ENCODE results near the gene RUNX2.

The RUNX2 gene

DNA sequence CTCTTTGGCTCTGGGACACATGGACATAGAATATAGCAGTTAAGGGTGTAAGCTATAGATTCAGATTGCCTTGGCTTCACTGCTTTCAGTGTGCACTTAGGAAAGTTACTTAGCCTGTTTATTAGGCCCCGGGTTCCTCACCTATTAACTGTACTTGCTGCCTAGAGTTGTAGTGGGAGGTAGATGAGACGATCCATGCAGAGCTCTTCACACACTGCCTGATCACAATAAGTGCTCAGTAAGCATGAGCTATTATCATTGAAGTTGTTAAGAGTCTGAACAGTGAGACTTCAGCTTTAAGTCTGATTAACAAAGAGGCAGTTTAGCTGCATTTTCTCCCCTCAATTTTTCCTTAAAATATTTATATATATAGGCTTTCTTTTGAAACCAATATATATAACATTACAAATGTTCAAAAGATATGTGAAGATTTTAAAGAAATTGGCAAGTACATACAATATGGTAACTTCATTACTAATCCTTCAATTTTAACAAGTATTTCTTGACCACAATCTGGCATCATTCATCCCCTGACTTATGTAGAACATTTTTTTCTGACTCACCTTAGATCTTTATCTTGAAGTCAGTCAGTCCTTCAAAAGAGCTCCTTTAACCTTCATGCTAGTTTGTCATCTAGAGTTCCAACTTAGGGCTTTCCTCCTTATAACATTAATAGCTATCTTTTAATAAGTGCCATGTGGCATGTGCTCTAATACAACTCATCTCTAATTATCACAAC lies 70.1 kb downstream of the RUNX2 start:
- Mint-ChIP-seq H3K27ac (no peak overlapping the region), H3K36me3 (ENCODE audit: insufficient read depth) (peaks cover 3% of the 10 kb centered on the region), H3K27me3 (peaks cover 28 to 34% of the 10 kb centered on the region in 2 donors), H3K9me3 (no peaks in the 10 kb centered on the region), H3K4me1 (ENCODE audit: low read depth in 2 of 2) (no peaks in the 10 kb centered on the region), H3K4me3 (no peak overlapping the region)
- ATAC-seq (replicated peaks) (no peak), DNase-seq (no peak)

DNA sequence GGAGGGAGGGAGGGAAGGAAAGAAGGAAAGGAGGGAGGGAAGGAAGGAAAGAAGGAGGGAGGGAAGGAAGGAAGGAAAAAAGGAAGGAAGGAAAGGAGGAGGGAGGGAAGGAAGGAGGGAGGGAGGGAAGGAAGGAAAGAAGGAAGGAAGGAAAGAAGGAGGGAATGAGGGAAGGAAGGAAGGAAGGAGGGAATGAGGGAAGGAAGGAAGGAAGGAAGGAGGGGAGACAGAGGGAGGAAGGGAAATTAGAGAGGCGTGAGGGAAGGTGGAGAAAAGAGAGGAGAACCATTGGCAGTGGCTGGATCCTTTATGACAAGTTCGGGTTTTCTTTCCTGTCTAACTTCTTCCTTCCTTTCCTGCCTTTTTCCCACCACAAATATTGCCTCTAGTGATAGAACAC lies 71.9 kb downstream of the RUNX2 start:
- ATAC-seq (replicated peaks): no peak
- Mint-ChIP-seq H3K27ac (no peak overlapping the region), H3K9me3 (no peaks in the 10 kb centered on the region), H3K36me3 (ENCODE audit: insufficient read depth) (peaks cover 3% of the 10 kb centered on the region), H3K27me3 (peaks cover 33 to 39% of the 10 kb centered on the region in 2 donors), H3K4me3 (no peak overlapping the region), H3K4me1 (ENCODE audit: low read depth in 2 of 2) (no peaks in the 10 kb centered on the region)
- no peak for DNase-seq

DNA sequence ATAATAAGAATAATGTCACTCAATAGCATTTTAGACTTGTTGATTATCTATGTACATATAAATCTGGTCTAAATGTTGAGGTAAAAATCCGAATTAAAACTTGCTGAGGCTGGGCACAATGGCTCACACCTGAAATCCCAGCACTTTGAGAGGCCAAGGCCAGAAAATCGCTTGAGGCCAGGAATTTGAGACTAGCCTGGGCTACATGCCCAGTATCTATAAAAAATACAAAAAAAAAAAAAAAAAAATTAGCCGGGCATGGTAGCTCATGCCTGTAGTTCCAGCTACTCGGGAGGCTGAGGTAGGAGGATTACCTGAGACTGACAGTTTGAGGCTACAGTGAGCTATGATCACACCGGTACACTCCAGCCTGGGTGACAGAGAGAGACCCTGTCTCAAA lies 83.8 kb downstream of the RUNX2 start:
- H3K27me3 Mint-ChIP-seq: peaks cover 10 to 12% of the 10 kb centered on the region in 2 donors
- no peak overlapping the region for H3K27ac Mint-ChIP-seq
- H3K4me1 Mint-ChIP-seq (ENCODE audit: low read depth in 2 of 2): no peaks in the 10 kb centered on the region
- H3K36me3 Mint-ChIP-seq (ENCODE audit: insufficient read depth): no peaks in the 10 kb centered on the region
- no peak for ATAC-seq (replicated peaks)
- H3K9me3 Mint-ChIP-seq: no peaks in the 10 kb centered on the region
- DNase-seq: no peak
- H3K4me3 Mint-ChIP-seq: no peak overlapping the region

DNA sequence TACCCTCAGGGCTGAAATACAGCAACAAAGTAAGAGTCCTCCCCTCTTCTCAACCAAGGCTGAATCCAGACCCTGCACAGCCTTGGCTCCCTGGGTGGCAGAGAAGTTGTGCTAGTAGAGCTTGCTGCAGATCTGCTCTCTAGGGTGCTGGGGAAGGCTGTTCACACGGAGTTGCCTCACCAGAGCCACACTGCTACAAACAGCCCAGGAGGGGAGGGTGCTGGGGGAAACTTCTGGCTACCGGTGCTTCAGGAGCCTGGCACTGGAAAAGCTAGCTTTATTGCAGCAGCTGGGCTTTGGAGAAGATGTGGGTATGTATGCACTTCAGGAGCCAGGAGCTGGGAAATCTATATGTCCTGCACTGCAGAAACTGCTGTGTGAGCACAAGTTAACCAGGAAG lies 87.2 kb downstream of the RUNX2 start:
- H3K4me3 Mint-ChIP-seq: no peak overlapping the region
- no peak for ATAC-seq (replicated peaks)
- no peak for DNase-seq
- H3K36me3 Mint-ChIP-seq (ENCODE audit: insufficient read depth): peaks cover 4% of the 10 kb centered on the region
- H3K9me3 Mint-ChIP-seq: no peaks in the 10 kb centered on the region
- H3K27ac Mint-ChIP-seq: no peak overlapping the region
- peaks cover 18 to 21% of the 10 kb centered on the region in 2 donors for H3K27me3 Mint-ChIP-seq
- peaks cover 11 to 13% of the 10 kb centered on the region in 2 donors for H3K4me1 Mint-ChIP-seq (ENCODE audit: low read depth in 2 of 2)

- DNase-seq (no peak), ATAC-seq (replicated peaks) (no peak)
- Mint-ChIP-seq H3K9me3 (no peaks in the 10 kb centered on the region), H3K36me3 (ENCODE audit: insufficient read depth) (peaks cover 10% of the 10 kb centered on the region), H3K27me3 (peaks cover 21 to 23% of the 10 kb centered on the region in 2 donors), H3K27ac (no peak overlapping the region), H3K4me1 (ENCODE audit: low read depth in 2 of 2) (peaks cover 12 to 19% of the 10 kb centered on the region in 2 donors), H3K4me3 (no peak overlapping the region)
Observed at GRCh38 chr6:45415788-45416518, 87.8 kb downstream of the RUNX2 start.

GRCh38 chr6:45416700-45417099 lies 88.6 kb downstream of the RUNX2 start:
- H3K27ac Mint-ChIP-seq: no peak overlapping the region
- H3K4me1 Mint-ChIP-seq (ENCODE audit: low read depth in 2 of 2): peaks cover 16 to 26% of the 10 kb centered on the region in 2 donors
- no peak for ATAC-seq (replicated peaks)
- H3K27me3 Mint-ChIP-seq: peaks cover 25 to 26% of the 10 kb centered on the region in 2 donors
- no peaks in the 10 kb centered on the region for H3K9me3 Mint-ChIP-seq
- no peak for DNase-seq
- H3K4me3 Mint-ChIP-seq: no peak overlapping the region
- peaks cover 18% of the 10 kb centered on the region for H3K36me3 Mint-ChIP-seq (ENCODE audit: insufficient read depth)

DNA sequence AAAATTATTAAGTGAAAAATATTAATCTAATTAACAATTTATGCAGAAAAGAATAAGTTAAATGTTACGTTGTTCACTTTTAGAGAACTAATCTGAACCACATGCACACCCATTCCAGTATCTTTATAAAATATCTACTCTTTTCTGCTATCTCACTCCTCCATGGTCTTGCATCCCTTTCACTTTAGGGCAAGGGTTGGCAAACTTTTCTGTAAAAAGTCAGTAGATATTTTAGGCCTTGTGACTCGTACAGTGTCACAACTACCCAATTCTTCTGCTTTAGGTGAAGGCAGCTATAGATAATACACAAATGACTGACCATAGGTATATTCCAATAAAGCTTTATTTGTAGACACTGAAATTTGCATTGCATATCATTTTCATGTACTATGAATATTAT lies 89.3 kb downstream of the RUNX2 start:
- Mint-ChIP-seq H3K4me3 (no peak overlapping the region), H3K27me3 (peaks cover 25 to 26% of the 10 kb centered on the region in 2 donors), H3K27ac (no peak overlapping the region), H3K4me1 (ENCODE audit: low read depth in 2 of 2) (peaks cover 19 to 31% of the 10 kb centered on the region in 2 donors), H3K36me3 (ENCODE audit: insufficient read depth) (peaks cover 25% of the 10 kb centered on the region), H3K9me3 (no peaks in the 10 kb centered on the region)
- ATAC-seq (replicated peaks): no peak
- no peak for DNase-seq

DNA sequence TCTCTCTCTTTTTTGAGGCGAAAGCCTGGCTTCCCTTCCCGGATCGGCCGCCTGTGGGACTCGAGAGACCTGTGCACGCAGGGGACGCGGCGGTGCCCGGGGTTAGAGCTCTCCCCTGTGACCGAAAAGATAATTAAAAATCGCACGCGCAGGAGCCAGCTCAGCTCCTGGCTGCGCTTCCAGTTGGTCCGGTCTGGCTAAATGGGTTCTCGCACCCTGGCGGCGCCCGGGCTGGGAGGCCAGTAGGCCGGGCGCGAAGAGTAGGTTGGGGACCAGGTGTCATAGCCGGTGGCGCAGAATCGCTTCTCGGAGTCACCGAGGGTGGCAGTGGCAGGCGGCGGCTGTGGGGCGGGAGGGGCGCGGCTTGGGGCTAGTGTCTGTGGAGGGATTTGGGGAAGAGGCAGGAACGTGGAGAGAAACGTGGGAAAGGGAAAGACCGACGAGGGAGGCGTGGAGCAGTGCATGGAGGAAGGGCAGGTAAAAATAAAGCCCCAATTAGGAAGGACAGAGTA lies 91.5 kb downstream of the RUNX2 start:
- H3K4me3 Mint-ChIP-seq: peak overlapping the region; percentile 98 to 100
- peaks cover 25 to 26% of the 10 kb centered on the region in 2 donors for H3K27me3 Mint-ChIP-seq
- H3K9me3 Mint-ChIP-seq: no peaks in the 10 kb centered on the region
- DNase-seq (peak; percentile 40 to 44 (median 43)), ATAC-seq (replicated peaks) (peak; percentile 11)
- H3K36me3 Mint-ChIP-seq (ENCODE audit: insufficient read depth): peaks cover 42% of the 10 kb centered on the region
- H3K27ac Mint-ChIP-seq: peak overlapping the region in 1 of 2 donors; percentile 98
- H3K4me1 Mint-ChIP-seq (ENCODE audit: low read depth in 2 of 2): peaks cover 24 to 40% of the 10 kb centered on the region in 2 donors

DNA sequence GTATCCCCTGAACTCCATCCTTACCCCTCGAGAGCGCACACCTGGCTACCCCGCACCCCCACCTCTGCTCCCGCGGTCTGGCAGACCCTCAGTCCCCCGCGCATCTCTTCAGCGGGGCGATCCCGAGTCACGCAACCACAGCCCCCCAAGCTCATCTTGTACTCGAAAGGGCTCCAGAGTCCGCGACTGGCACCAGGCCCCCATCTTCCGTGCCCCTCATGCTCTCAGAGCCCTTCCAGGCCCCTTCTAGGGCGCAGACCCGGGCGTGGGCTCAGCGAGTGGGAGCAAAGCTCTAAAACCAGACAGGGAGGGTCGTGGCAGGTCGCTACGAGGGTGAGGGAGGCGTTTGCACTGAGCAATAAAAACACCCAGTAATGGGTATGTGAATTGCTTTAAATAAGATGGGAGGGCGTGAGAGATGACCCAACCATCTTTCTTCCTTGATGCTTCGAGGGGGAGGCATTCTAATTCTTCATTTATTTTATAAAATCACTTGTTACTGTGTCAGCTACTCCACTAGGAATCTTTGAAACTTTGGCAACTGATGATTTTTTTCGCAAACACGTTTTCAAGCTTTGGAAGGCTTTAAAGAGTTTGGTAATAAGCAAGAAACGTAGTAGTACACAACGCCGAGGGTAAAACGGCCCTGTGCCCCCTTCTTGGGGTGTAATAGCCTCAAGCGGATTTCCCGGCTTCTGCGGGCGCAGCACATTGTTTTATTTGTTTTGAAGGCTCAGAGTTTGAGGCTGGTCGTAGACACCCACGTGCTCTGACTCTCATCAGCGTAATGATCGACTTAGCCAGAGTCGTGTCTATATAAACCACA lies 92.2 kb downstream of the RUNX2 start:
- no peaks in the 10 kb centered on the region for H3K9me3 Mint-ChIP-seq
- peak overlapping the region; percentile 89 to 98 for H3K27ac Mint-ChIP-seq
- H3K4me3 Mint-ChIP-seq: peak overlapping the region; percentile 98 to 100
- peaks cover 26 to 44% of the 10 kb centered on the region in 2 donors for H3K4me1 Mint-ChIP-seq (ENCODE audit: low read depth in 2 of 2)
- H3K36me3 Mint-ChIP-seq (ENCODE audit: insufficient read depth): peaks cover 43% of the 10 kb centered on the region
- peaks cover 19 to 25% of the 10 kb centered on the region in 2 donors for H3K27me3 Mint-ChIP-seq
- DNase-seq (peak; percentile 43 to 55 (median 47)), ATAC-seq (replicated peaks) (peak; percentile 48)

GRCh38 chr6:45420909-45421708 lies 93.0 kb downstream of the RUNX2 start:
- Mint-ChIP-seq H3K4me1 (ENCODE audit: low read depth in 2 of 2) (peaks cover 26 to 44% of the 10 kb centered on the region in 2 donors), H3K27ac (peak overlapping the region; percentile 89 to 98), H3K4me3 (peak overlapping the region; percentile 98 to 100), H3K27me3 (peaks cover 13 to 17% of the 10 kb centered on the region in 2 donors), H3K36me3 (ENCODE audit: insufficient read depth) (peaks cover 43% of the 10 kb centered on the region), H3K9me3 (no peaks in the 10 kb centered on the region)
- no peak for ATAC-seq (replicated peaks)
- no peak for DNase-seq

- Mint-ChIP-seq H3K27me3 (peaks cover 13 to 17% of the 10 kb centered on the region in 2 donors), H3K36me3 (ENCODE audit: insufficient read depth) (peaks cover 43% of the 10 kb centered on the region), H3K27ac (peak overlapping the region; percentile 89 to 98), H3K4me3 (peak overlapping the region; percentile 98 to 100), H3K4me1 (ENCODE audit: low read depth in 2 of 2) (peaks cover 26 to 44% of the 10 kb centered on the region in 2 donors), H3K9me3 (no peaks in the 10 kb centered on the region)
- peak; percentile 35 for ATAC-seq (replicated peaks)
- DNase-seq: peak; percentile 20 to 33 (median 31)
Observed at GRCh38 chr6:45421709-45422502, 93.8 kb downstream of the RUNX2 start.

Measured in effector memory CD8-positive, alpha-beta T cell (primary cell).